GM23248 (cell line): ENCODE data around the gene XRCC6. TPM values are rescaled to one million over a fixed set of nuclear protein-coding genes. Genes with fewer than 3 reads are reported as not detected.

Experiments used
- DNase-seq: peaks from one replicate; pipeline ENCODE4 v3.0.0-alpha.2; 2015
- H2AFZ ChIP-seq: fragments of 200-600 bp; sonication (generic); 2 replicates; pipeline ENCODE4 v1.6.1; 2016; ENCODE audit warnings: antibody characterized with exemption
- H3F3A ChIP-seq: fragments of 200-600 bp; sonication (generic); 2 replicates; pipeline ENCODE4 v1.6.1; 2016; ENCODE audit warnings: mild to moderate bottlenecking, antibody characterized with exemption, mixed run types; ENCODE audit not compliant: insufficient read depth
- H3K27ac ChIP-seq: fragments of 200-600 bp; sonication (generic); 2 replicates; pipeline ENCODE4 v1.5.1; 2016; ENCODE audit warnings: mild to moderate bottlenecking
- H3K27me3 ChIP-seq: fragments of 200-600 bp; sonication (generic); replicated peaks from 2 replicates; pipeline ENCODE4 v1.6.1; 2016; ENCODE audit warnings: mild to moderate bottlenecking; ENCODE audit not compliant: insufficient read depth
- H3K36me3 ChIP-seq: fragments of 200-600 bp; sonication (generic); 2 replicates; pipeline ENCODE4 v1.6.1; 2016; ENCODE audit warnings: low read depth, mild to moderate bottlenecking
- H3K4me1 ChIP-seq: fragments of 200-600 bp; sonication (generic); 2 replicates; pipeline ENCODE4 v1.6.1; 2016; ENCODE audit warnings: mild to moderate bottlenecking; ENCODE audit not compliant: insufficient read depth
- H3K4me2 ChIP-seq: fragments of 200-600 bp; sonication (generic); one replicate; pipeline ENCODE4 v1.6.1; 2016; ENCODE audit warnings: mild to moderate bottlenecking; ENCODE audit not compliant: unreplicated experiment
- H3K4me3 ChIP-seq: fragments of 200-600 bp; sonication (generic); 2 replicates; pipeline ENCODE4 v1.5.1; 2016; ENCODE audit warnings: mild to moderate bottlenecking
- H3K79me2 ChIP-seq: fragments of 200-600 bp; sonication (generic); 2 replicates; pipeline ENCODE4 v1.6.1; 2016; ENCODE audit warnings: mild to moderate bottlenecking; ENCODE audit not compliant: insufficient read depth
- H3K9ac ChIP-seq: fragments of 200-600 bp; sonication (generic); 2 replicates; pipeline ENCODE4 v1.6.1; 2016; ENCODE audit warnings: mild to moderate bottlenecking
- H3K9me2 ChIP-seq: fragments of 200-600 bp; sonication (generic); 2 replicates; pipeline ENCODE4 v1.6.1; 2016; ENCODE audit warnings: mixed run types, mild to moderate bottlenecking, moderate library complexity; ENCODE audit not compliant: insufficient read depth
- H3K9me3 ChIP-seq: fragments of 200-600 bp; sonication (generic); one replicate; pipeline ENCODE4 v1.6.1; 2017; ENCODE audit warnings: low read depth
- H4K20me1 ChIP-seq: fragments of 200-600 bp; sonication (generic); 2 replicates; pipeline ENCODE4 v1.6.0; 2016; ENCODE audit not compliant: insufficient read depth
- EZH2 ChIP-seq: fragments of 200-600 bp; sonication (generic); IDR thresholded peaks from 2 replicates; pipeline ENCODE4 v1.6.1; 2018; ENCODE audit warnings: antibody characterized with exemption, mild to moderate bottlenecking; ENCODE audit not compliant: insufficient read depth, poor library complexity, severe bottlenecking
- EZH2phosphoT487 ChIP-seq: fragments of 200-600 bp; sonication (generic); IDR thresholded peaks from 2 replicates; pipeline ENCODE4 v1.6.1; 2018; ENCODE audit warnings: antibody characterized with exemption, moderate library complexity, mild to moderate bottlenecking, low read depth; ENCODE audit not compliant: insufficient read depth
- WGBS, 2 experiments: methylation state at CpG; one replicate each; pipeline ENCODE4 v1.1.6; 2015 to 2017; ENCODE audit warnings: low lambda C conversion rate in 2 of 2, low coverage in 1 of 2; ENCODE audit errors: missing lambda C conversion rate in 2 of 2; 5-methylcytosine and 5-hydroxymethylcytosine counted together
- in situ Hi-C: fragments of 300-500 bp; cut with MboI; formaldehyde crosslinking; loops from 2 replicates; pipeline ENCODE4 v1.15.0; 2020
- polyA plus RNA-seq: library from polyadenylated mRNA; unstranded; fragments of >200 nt; fragmentation: Nextera tagmentation; extraction: Ambion mirVana; gene quantifications from 2 replicates; pipeline ENCODE4 v1.2.1, GENCODE V29; 2016
- total RNA-seq: library from RNA; depleted of rRNA; stranded (reverse); fragments of >200 nt; shearing (Covaris generic); gene quantifications from 2 replicates; pipeline ENCODE4 v1.2.3, GENCODE V29; 2014

Gene XRCC6
- total and polyA plus RNA-seq, 2 experiments from 2014 or later = 288 to 319 TPM

- no peaks in the 10 kb centered on the region for H4K20me1 ChIP-seq
- TF ChIP-seq EZH2 (no peak), EZH2phosphoT487 (no peak)
- in situ Hi-C loops = loop anchor here (10.0 kb wide), 1 partner anchor 248 kb away; the partner anchor contains the start of gene CENPM
- H2AFZ ChIP-seq = peak overlapping the region; percentile 65
- H3K4me1 ChIP-seq = peaks cover 13% of the 10 kb centered on the region; the same call in 1 of the 2 replicates
- H3F3A ChIP-seq = peaks cover 16% of the 10 kb centered on the region; the same call in 1 of the 2 replicates
- no peaks in the 10 kb centered on the region for H3K9me2 ChIP-seq
- H3K36me3 ChIP-seq = peaks cover 4% of the 10 kb centered on the region; the same call in 1 of the 2 replicates
- no peaks in the 10 kb centered on the region for H3K9me3 ChIP-seq
- 44 to 45% methylated on average over 10 to 11 of the region's 11 CpGs for WGBS, 2 experiments
- H3K9ac ChIP-seq = peak overlapping the region; percentile 8; the same call in 1 of the 2 replicates
- H3K79me2 ChIP-seq = no peaks in the 10 kb centered on the region
- H3K27me3 ChIP-seq = no peaks in the 10 kb centered on the region
- H3K4me2 ChIP-seq = peak overlapping the region; percentile 67
- no peak overlapping the region for H3K4me3 ChIP-seq
- no peak for DNase-seq
- H3K27ac ChIP-seq = no peak overlapping the region
Observed at GRCh38 chr22:41696703-41697102, 75.6 kb downstream of the XRCC6 start.

GRCh38 chr22:41697126-41697775, 76.2 kb downstream of the XRCC6 start:
- peak overlapping the region; percentile 34 for H3K4me3 ChIP-seq
- peak; percentile 87 for DNase-seq
- H3K79me2 ChIP-seq = no peaks in the 10 kb centered on the region
- H3F3A ChIP-seq = peaks cover 16% of the 10 kb centered on the region; the same call in 1 of the 2 replicates
- no peaks in the 10 kb centered on the region for H4K20me1 ChIP-seq
- H3K36me3 ChIP-seq = peaks cover 4% of the 10 kb centered on the region; the same call in 1 of the 2 replicates
- peak overlapping the region; percentile 67 for H3K4me2 ChIP-seq
- 26% methylated on average over 11 to 12 of the region's 12 CpGs for WGBS, 2 experiments
- H3K9me2 ChIP-seq = no peaks in the 10 kb centered on the region
- H3K27ac ChIP-seq = no peak overlapping the region
- peaks cover 13% of the 10 kb centered on the region; the same call in 1 of the 2 replicates for H3K4me1 ChIP-seq
- H3K27me3 ChIP-seq = no peaks in the 10 kb centered on the region
- no peaks in the 10 kb centered on the region for H3K9me3 ChIP-seq
- in situ Hi-C loops = loop anchor here (10.0 kb wide), 1 partner anchor 248 kb away; the partner anchor contains the start of gene CENPM
- H3K9ac ChIP-seq = peak overlapping the region; percentile 8; the same call in 1 of the 2 replicates
- TF ChIP-seq EZH2phosphoT487 (no peak), EZH2 (no peak)
- peak overlapping the region; percentile 65 for H2AFZ ChIP-seq

- H3K4me1 ChIP-seq = peaks cover 13% of the 10 kb centered on the region; the same call in 1 of the 2 replicates
- in situ Hi-C loops = loop anchor here (10.0 kb wide), 1 partner anchor 245 kb away; the partner anchor contains the start of gene CENPM
Observed at GRCh38 chr22:41699264-41700107, 78.4 kb downstream of the XRCC6 start, which contains the start of gene MEI1. Gene MEI1 (plus strand): TSS chr22:41699503. CDS start chr22:41699539, 36 bp downstream.

DNA sequence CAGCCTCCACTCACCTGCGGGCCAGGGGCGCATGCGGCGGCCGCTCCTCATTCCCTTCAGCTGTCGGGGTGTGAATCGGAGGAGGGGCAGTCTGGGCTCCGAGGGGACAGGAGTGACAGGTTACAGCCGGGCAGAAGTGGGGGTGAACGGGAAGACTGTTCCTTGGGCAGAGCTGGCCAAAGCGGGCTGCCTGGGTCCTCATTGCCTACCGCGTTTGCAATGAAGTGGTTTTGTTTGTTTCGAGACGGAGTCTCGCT, 78.9 kb downstream of the XRCC6 start:
- in situ Hi-C loops = no loop called here
- Histone ChIP-seq H3F3A (peaks cover 8% of the 10 kb centered on the region; the same call in 1 of the 2 replicates), H2AFZ (no peak overlapping the region), H3K4me3 (no peak overlapping the region), H3K9ac (no peak overlapping the region), H3K36me3 (no peaks in the 10 kb centered on the region), H3K4me1 (peaks cover 13% of the 10 kb centered on the region; the same call in 1 of the 2 replicates), H3K27ac (no peak overlapping the region), H3K9me3 (no peaks in the 10 kb centered on the region), H4K20me1 (no peaks in the 10 kb centered on the region), H3K79me2 (no peaks in the 10 kb centered on the region), H3K27me3 (0 out of 2 replicates have a peak, but pooled peaks cover 4% of the 10 kb centered on the region), H3K9me2 (no peaks in the 10 kb centered on the region), H3K4me2 (no peak overlapping the region)
- TF ChIP-seq EZH2 (no peak), EZH2phosphoT487 (no peak)
- DNase-seq = no peak
- 84 to 85% methylated on average over 16 of the region's 16 CpGs for WGBS, 2 experiments

More at GRCh38 chr22:41699264-41700107, 78.4 kb downstream of the XRCC6 start, which contains the start of gene MEI1:
- no peaks in the 10 kb centered on the region for H4K20me1 ChIP-seq
- H3K36me3 ChIP-seq = no peaks in the 10 kb centered on the region
- H3K27ac ChIP-seq = no peak within 1 kb of the TSS
- no peaks in the 10 kb centered on the region for H3K9me2 ChIP-seq
- TF ChIP-seq EZH2 (no peak), EZH2phosphoT487 (no peak)
- H3K9ac ChIP-seq = no peak within 1 kb of the TSS
- no peaks in the 10 kb centered on the region for H3K9me3 ChIP-seq
- peak; percentile 70 for DNase-seq
- peak within 1 kb of the TSS; percentile 41 for H2AFZ ChIP-seq
- H3K27me3 ChIP-seq = 0 out of 2 replicates have a peak, but pooled peaks cover 4% of the 10 kb centered on the region
- peaks cover 13% of the 10 kb centered on the region; the same call in 1 of the 2 replicates for H3F3A ChIP-seq
- no peaks in the 10 kb centered on the region for H3K79me2 ChIP-seq
- 0 out of 2 replicates have a peak within 1 kb of the TSS, but pooled peaks have one; percentile 26 for H3K4me3 ChIP-seq
- H3K4me2 ChIP-seq = no peak within 1 kb of the TSS
- WGBS, 2 experiments = 52 to 56% methylated on average over 57 to 69 of the region's 69 CpGs
